HEK293 (cell line): ENCODE results near the gene KCNK4.
A peak's percentile ranks its signal among the peaks of the same experiment; 100 is the strongest.

Source experiments
- CTCF ChIA-PET: fragments of 350-600 bp; formaldehyde crosslinking; extraction: SDS; loops from one replicate; lab custom pipeline; 2021; ENCODE audit warnings: antibody characterized with exemption; lab: Yijun Ruan, JAX
- POLR2A ChIA-PET: fragments of 300-600 bp; formaldehyde crosslinking; extraction: SDS; loops from one replicate; lab custom pipeline; 2020; ENCODE audit warnings: antibody characterized with exemption, inconsistent platforms; lab: Yijun Ruan, JAX
- H3K27ac ChIP-seq: fragments of 200-500 bp; sonication (Bioruptor generic); 2 replicates; pipeline ENCODE4 v1.5.1; 2014; ENCODE audit warnings: low read depth, low read length, control low read depth, inconsistent platforms; ENCODE audit errors: extremely low read depth
- H3K36me3 ChIP-seq, 2 experiments: fragments of 200-500 bp in 1 of 2; sonication (Bioruptor generic) in 1 of 2; 1 replicate in 1 of 2; 2 replicates in 1 of 2; pipeline ENCODE4 v1.5.1; 2014 to 2017; ENCODE audit warnings: inconsistent platforms in 2 of 2, low read length in 2 of 2; ENCODE audit not compliant: control insufficient read depth in 2 of 2, insufficient read depth in 1 of 2
- H3K4me1 ChIP-seq: fragments of 200-500 bp; sonication (Bioruptor generic); 2 replicates; pipeline ENCODE4 v1.5.1; 2014; ENCODE audit warnings: mild to moderate bottlenecking, low read length, inconsistent platforms; ENCODE audit not compliant: control insufficient read depth, insufficient read depth
- H3K4me3 ChIP-seq: 2 replicates; pipeline ENCODE4 v1.5.1; 2011; ENCODE audit warnings: low read depth, mild to moderate bottlenecking, control low read depth, low read length, moderate library complexity
- H3K9me3 ChIP-seq: fragments of 200-500 bp; sonication (Bioruptor generic); 2 replicates; pipeline ENCODE4 v1.5.1; 2014; ENCODE audit warnings: low read depth, low read length, inconsistent platforms; ENCODE audit not compliant: control insufficient read depth, insufficient read depth
- BCL11B ChIP-seq: fragments of 450-650 bp; formaldehyde crosslinking; IDR thresholded peaks from 2 replicates; pipeline ENCODE4 v1.5.1; 2016; ENCODE audit warnings: low read depth, missing biosample characterization, missing genetic modification characterization
- ELK4 ChIP-seq: IDR thresholded peaks from 2 replicates; pipeline ENCODE4 v1.6.1; 2011; ENCODE audit warnings: mild to moderate bottlenecking, low read depth, low read length, borderline replicate concordance
- GFI1B ChIP-seq: fragments of 450-650 bp; formaldehyde crosslinking; IDR thresholded peaks from 2 replicates; pipeline ENCODE4 v1.5.1; 2016; ENCODE audit warnings: missing biosample characterization, missing genetic modification characterization
- HIC1 ChIP-seq: fragments of 450-650 bp; formaldehyde crosslinking; IDR thresholded peaks from 2 replicates; pipeline ENCODE4 v1.5.1; 2016; ENCODE audit warnings: missing biosample characterization, missing genetic modification characterization
- KLF16 ChIP-seq: fragments of 450-650 bp; formaldehyde crosslinking; IDR thresholded peaks from 2 replicates; pipeline ENCODE4 v1.5.1; 2017; ENCODE audit warnings: missing biosample characterization, missing genetic modification characterization
- KLF9 ChIP-seq: fragments of 450-650 bp; formaldehyde crosslinking; IDR thresholded peaks from 2 replicates; pipeline ENCODE4 v1.5.1; 2016; ENCODE audit warnings: missing biosample characterization, missing genetic modification characterization, low read depth
- OSR2 ChIP-seq: fragments of 450-650 bp; formaldehyde crosslinking; IDR thresholded peaks from 2 replicates; pipeline ENCODE4 v1.5.1; 2016; ENCODE audit warnings: missing biosample characterization, missing genetic modification characterization
- PBX3 ChIP-seq: sonication (generic); formaldehyde crosslinking; IDR thresholded peaks from 2 replicates; pipeline ENCODE4 v1.8.1; 2022; ENCODE audit warnings: mild to moderate bottlenecking, moderate library complexity, missing genetic modification reagents
- YY2 ChIP-seq: fragments of 450-650 bp; formaldehyde crosslinking; IDR thresholded peaks from 2 replicates; pipeline ENCODE4 v1.5.1; 2016; ENCODE audit warnings: missing biosample characterization, missing genetic modification characterization
- ZBTB44 ChIP-seq: fragments of 450-650 bp; IDR thresholded peaks from 2 replicates; pipeline ENCODE4 v1.5.1; 2018; ENCODE audit warnings: missing biosample characterization, mild to moderate bottlenecking, missing genetic modification characterization
- ZNF157 ChIP-seq: fragments of 450-650 bp; formaldehyde crosslinking; IDR thresholded peaks from 2 replicates; pipeline ENCODE4 v1.5.1; 2016; ENCODE audit warnings: missing biosample characterization, missing genetic modification characterization
- ZNF2 ChIP-seq: fragments of 450-650 bp; formaldehyde crosslinking; IDR thresholded peaks from 2 replicates; pipeline ENCODE4 v1.5.1; 2016; ENCODE audit warnings: missing biosample characterization, missing genetic modification characterization
- ZNF214 ChIP-seq: fragments of 450-650 bp; formaldehyde crosslinking; IDR thresholded peaks from 2 replicates; pipeline ENCODE4 v1.5.1; 2017; ENCODE audit warnings: missing biosample characterization, mild to moderate bottlenecking, missing genetic modification characterization, borderline replicate concordance
- ZNF394 ChIP-seq: fragments of 450-650 bp; formaldehyde crosslinking; IDR thresholded peaks from 2 replicates; pipeline ENCODE4 v1.5.1; 2016; ENCODE audit warnings: missing biosample characterization, missing genetic modification characterization, mild to moderate bottlenecking, moderate library complexity, borderline replicate concordance
- ZNF488 ChIP-seq: fragments of 450-650 bp; formaldehyde crosslinking; IDR thresholded peaks from 2 replicates; pipeline ENCODE4 v1.5.1; 2016; ENCODE audit warnings: missing biosample characterization, missing genetic modification characterization
- ZNF555 ChIP-seq: fragments of 450-650 bp; formaldehyde crosslinking; conservative IDR thresholded peaks from 2 replicates; pipeline ENCODE4 v1.5.1; 2017; ENCODE audit warnings: missing biosample characterization, mild to moderate bottlenecking, missing genetic modification characterization, inconsistent platforms
- ZNF585B ChIP-seq: fragments of 450-650 bp; formaldehyde crosslinking; IDR thresholded peaks from 2 replicates; pipeline ENCODE4 v1.5.1; 2016; ENCODE audit warnings: missing biosample characterization, missing genetic modification characterization
- ZNF624 ChIP-seq: fragments of 450-650 bp; formaldehyde crosslinking; IDR thresholded peaks from 2 replicates; pipeline ENCODE4 v1.5.1; 2017; ENCODE audit warnings: missing biosample characterization, missing genetic modification characterization
- ZNF626 ChIP-seq: fragments of 450-650 bp; sonication (Bioruptor Pico); formaldehyde crosslinking; IDR thresholded peaks from 2 replicates; pipeline ENCODE4 v1.5.1; 2018; ENCODE audit warnings: missing biosample characterization, missing genetic modification characterization, inconsistent platforms
- ZNF658 ChIP-seq: fragments of 450-650 bp; formaldehyde crosslinking; IDR thresholded peaks from 2 replicates; pipeline ENCODE4; 2016; ENCODE audit warnings: missing biosample characterization, missing genetic modification characterization
- ZNF664 ChIP-seq: fragments of 450-650 bp; formaldehyde crosslinking; IDR thresholded peaks from 2 replicates; pipeline ENCODE4 v1.5.1; 2016; ENCODE audit warnings: missing biosample characterization, missing genetic modification characterization
- ZNF670 ChIP-seq: fragments of 450-650 bp; formaldehyde crosslinking; IDR thresholded peaks from 2 replicates; pipeline ENCODE4 v1.5.1; 2016; ENCODE audit warnings: missing biosample characterization, missing genetic modification characterization, low read depth
- ZNF692 ChIP-seq: fragments of 450-650 bp; formaldehyde crosslinking; IDR thresholded peaks from 2 replicates; pipeline ENCODE4 v1.5.1; 2016; ENCODE audit warnings: missing biosample characterization, missing genetic modification characterization
- ZNF704 ChIP-seq: fragments of 450-650 bp; formaldehyde crosslinking; IDR thresholded peaks from 2 replicates; pipeline ENCODE4 v1.5.1; 2016; ENCODE audit warnings: missing biosample characterization, missing genetic modification characterization
- ZNF76 ChIP-seq: fragments of 450-650 bp; formaldehyde crosslinking; IDR thresholded peaks from 2 replicates; pipeline ENCODE4; 2016; ENCODE audit warnings: low read depth, missing biosample characterization, missing genetic modification characterization, borderline replicate concordance
- ZNF777 ChIP-seq: fragments of 450-650 bp; formaldehyde crosslinking; IDR thresholded peaks from 2 replicates; pipeline ENCODE4 v1.5.1; 2017; ENCODE audit warnings: missing biosample characterization, missing genetic modification characterization, borderline replicate concordance
- ZNF837 ChIP-seq: fragments of 450-650 bp; formaldehyde crosslinking; IDR thresholded peaks from 2 replicates; pipeline ENCODE4 v1.5.1; 2016; ENCODE audit warnings: missing biosample characterization, missing genetic modification characterization

Gene KCNK4

GRCh38 chr11:64246871-64247728 is 44.0 kb upstream of the KCNK4 start, which contains the start of gene PPP1R14B:
PPP1R14B (minus strand) TSS chr11:64246943; CDS start chr11:64246673, 270 bp downstream.
- H3K27ac ChIP-seq, result peak within 1 kb of the TSS; percentile 73
- H3K9me3 ChIP-seq, result no peaks in the 10 kb centered on the region
- H3K4me1 ChIP-seq, result peaks cover 7% of the 10 kb centered on the region
- H3K36me3 ChIP-seq, result peaks cover 0 to 20% of the 10 kb centered on the region in 2 experiments; a peak in 1 of 3 replicates
- ChIA-PET POLR2A (interaction anchor here (1.1 to 7.2 kb wide), 5 partner anchors 21 to 71 kb away, joined by 3 to 96 read pairs (median 7); partner anchors contain the start of genes NUDT22, PRDX5, TRMT112 and TRPT1), CTCF (interaction anchor here (1.1 to 1.7 kb wide), 3 partner anchors 8 to 58 kb away, joined by 4 to 8 read pairs (median 5); no protein-coding TSS in a partner anchor)
- peak within 1 kb of the TSS; percentile 68 for H3K4me3 ChIP-seq
- TF ChIP-seq OSR2 (tag by site-specific recombination) (no peak), ZNF624 (tag by site-specific recombination) (no peak), ZNF664 (tag by site-specific recombination) (no peak), ZNF76 (tag by site-specific recombination) (peak; percentile 86), BCL11B (tag by site-specific recombination) (peak; percentile 13; the same call in 1 of the 2 replicates), ELK4 (no peak), PBX3 (no peak), KLF9 (tag by site-specific recombination) (peak; percentile 96), ZNF394 (tag by site-specific recombination) (0 out of 2 replicates have a peak, but pooled peaks have one; percentile 2), ZNF626 (tag by site-specific recombination) (no peak), ZNF2 (tag by site-specific recombination) (no peak), GFI1B (tag by site-specific recombination) (no peak), ZBTB44 (tag by site-specific recombination) (no peak), ZNF555 (tag by site-specific recombination) (no peak), YY2 (0 out of 2 replicates have a peak, but pooled peaks have one; percentile 34), ZNF692 (tag by site-specific recombination) (peak; percentile 33), ZNF157 (no peak), ZNF777 (tag by site-specific recombination) (no peak), ZNF837 (no peak), KLF16 (0 out of 2 replicates have a peak, but pooled peaks have one; percentile 14), ZNF488 (tag by site-specific recombination) (no peak), ZNF585B (tag by site-specific recombination) (no peak), ZNF704 (tag by site-specific recombination) (no peak), ZNF658 (tag by site-specific recombination) (no peak), ZNF214 (tag by site-specific recombination) (no peak), HIC1 (tag by site-specific recombination) (0 out of 2 replicates have a peak, but pooled peaks have one; percentile 24), ZNF670 (tag by site-specific recombination) (no peak)
